ENCODE data around the gene PDE4A.
"Not testable (repeated sequence)": the region's sequence is repeated elsewhere in the genome, so short reads cannot be mapped to it uniquely, and the experiment has no call there.

PDE4A gene

DNA sequence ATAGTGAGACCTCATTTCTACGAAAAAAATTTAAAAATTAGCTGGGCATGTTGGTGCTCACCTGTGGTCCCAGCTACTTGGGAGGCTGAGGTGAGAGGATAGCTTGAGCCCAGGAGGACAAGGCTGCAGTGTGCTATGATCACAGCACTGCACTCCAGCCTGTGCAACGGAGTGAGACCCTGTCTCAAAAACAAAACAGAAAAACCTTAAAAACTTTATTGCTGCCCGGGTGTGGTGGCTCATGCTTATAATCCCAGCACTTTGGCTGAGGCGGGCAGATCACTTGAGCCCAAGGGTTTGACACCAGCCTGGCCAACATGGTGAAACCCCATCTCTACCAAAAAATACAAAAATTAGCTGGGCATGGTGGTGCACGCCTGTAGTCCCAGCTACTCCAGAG lies 9.1 kb upstream of the PDE4A start:
- H3K4me3 ChIP-seq; H3K4me1 ChIP-seq; H3K36me3 ChIP-seq (replicated peaks); in situ Hi-C loops (cut with MboI; ENCODE audit: low sequenced_read_pairs); DNase-seq (ENCODE audit: low spot score in 2 of 2); H3K9me3 ChIP-seq; H3K27me3 ChIP-seq (ENCODE audit: low read depth): not testable (repeated sequence)

DNA sequence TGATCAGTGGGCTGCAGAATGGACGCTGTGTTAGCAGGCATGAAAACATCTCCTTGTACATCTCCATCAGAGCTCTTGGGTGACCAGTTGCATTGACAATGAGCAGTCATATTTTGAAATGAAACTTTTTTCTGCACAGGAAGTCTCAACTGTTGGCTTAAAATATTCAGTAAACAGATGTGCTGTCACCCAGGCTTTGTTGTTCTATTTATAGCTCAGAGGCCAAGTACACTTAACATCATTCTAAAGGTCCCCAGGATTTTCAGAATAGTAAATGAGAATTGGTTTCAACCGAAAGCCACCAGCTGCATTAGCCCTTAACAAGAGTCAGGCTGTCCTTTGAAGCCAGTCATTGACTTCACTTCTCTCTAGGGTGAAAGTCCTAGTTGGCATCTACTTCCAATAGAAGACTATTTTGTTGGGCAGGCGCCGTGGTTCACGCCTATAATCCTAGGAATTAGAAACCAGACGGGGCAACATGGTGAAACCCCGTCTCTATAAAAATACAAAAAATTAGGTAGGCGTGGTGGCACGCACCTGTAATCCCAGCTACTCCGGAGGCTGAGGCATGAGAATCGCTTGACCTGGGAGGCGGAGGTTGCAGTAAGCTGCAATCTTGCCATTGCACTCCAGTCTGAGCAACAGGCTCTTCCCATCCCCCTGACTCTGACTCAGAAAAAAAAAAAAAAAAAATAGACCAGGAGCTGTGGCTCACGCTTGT lies 7.9 kb upstream of the PDE4A start:
- in situ Hi-C loops (cut with MboI; ENCODE audit: low sequenced_read_pairs) = no loop called here
- no peak for DNase-seq (ENCODE audit: low spot score in 2 of 2)
- Histone ChIP-seq H3K9me3 (peaks cover 8% of the 10 kb centered on the region; the same call in 1 of the 2 replicates), H3K27me3 (ENCODE audit: low read depth) (no peaks in the 10 kb centered on the region), H3K4me1 (peaks cover 6% of the 10 kb centered on the region), H3K36me3 (replicated peaks) (no peaks in the 10 kb centered on the region), H3K4me3 (no peak overlapping the region)

DNA sequence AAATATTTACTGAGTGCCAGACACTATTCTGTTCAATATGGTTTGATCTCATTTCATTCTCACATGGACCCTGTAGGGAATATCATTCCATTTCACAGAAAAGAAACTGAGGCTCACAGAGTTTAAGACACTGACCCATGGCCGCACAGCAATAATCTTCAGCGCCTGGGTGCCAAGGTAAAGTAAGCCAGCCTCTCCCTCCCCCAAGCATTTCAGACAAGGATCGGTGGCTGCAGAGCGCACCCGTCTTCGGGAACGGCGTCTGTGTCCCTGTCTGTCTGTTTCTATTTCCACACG lies 4.3 kb upstream of the PDE4A start:
- DNase-seq (ENCODE audit: low spot score in 2 of 2) = no peak
- Histone ChIP-seq H3K4me3 (peak overlapping the region; percentile 46), H3K36me3 (replicated peaks) (no peaks in the 10 kb centered on the region), H3K4me1 (peaks cover 19% of the 10 kb centered on the region), H3K9me3 (peaks cover 8% of the 10 kb centered on the region; the same call in 1 of the 2 replicates), H3K27me3 (ENCODE audit: low read depth) (no peaks in the 10 kb centered on the region)
- in situ Hi-C loops (cut with MboI; ENCODE audit: low sequenced_read_pairs) = no loop called here

DNA sequence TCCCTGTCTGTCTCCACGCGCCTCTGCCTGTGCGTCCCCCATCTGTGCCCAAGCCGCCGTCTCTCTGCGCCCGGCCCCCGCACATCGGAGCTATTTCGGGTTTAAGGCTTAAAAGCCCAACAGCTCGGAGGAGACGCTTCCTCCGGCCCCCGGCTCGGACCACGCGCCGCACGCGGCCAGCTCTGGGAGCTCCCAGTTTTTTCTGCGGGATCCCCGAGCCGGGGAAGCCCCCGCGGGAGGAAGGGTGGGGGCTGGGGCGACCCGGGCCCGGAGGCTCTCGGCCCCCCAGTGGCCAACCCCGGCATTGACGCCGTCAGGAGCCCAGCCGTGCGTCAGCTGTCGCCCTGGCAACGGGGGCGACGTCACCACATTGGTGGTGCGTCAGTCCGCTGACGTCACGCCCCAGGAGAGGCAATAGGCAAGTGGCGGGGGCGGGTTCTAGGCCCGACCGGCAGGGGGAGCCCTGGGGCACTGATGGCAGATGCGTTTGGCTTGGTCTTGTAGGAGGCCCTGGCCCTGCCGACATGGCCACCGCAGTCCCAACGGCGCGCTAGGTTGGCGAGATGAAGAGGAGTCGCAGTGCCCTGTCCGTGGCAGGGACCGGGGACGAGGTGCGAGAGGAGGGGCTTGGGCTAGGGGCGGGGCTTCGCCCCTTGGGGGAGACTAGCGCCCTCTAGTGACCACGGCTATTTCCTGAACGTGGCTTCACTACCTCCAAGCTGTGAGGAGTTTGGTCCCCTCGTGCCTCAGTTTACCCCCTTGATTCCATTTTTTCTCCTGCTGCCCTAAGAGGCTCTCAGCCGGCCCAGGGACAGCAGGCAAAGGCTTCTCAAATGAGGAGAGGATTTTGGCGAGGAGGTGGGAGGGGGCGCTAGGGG lies 3.7 kb upstream of the PDE4A start:
- Histone ChIP-seq H3K36me3 (replicated peaks) (no peaks in the 10 kb centered on the region), H3K4me1 (peaks cover 23% of the 10 kb centered on the region), H3K4me3 (peak overlapping the region; percentile 46), H3K27me3 (ENCODE audit: low read depth) (no peaks in the 10 kb centered on the region), H3K9me3 (peaks cover 8% of the 10 kb centered on the region; the same call in 1 of the 2 replicates)
- in situ Hi-C loops (cut with MboI; ENCODE audit: low sequenced_read_pairs) = no loop called here
- DNase-seq (ENCODE audit: low spot score in 2 of 2) = peak; percentile 65 to 92

DNA sequence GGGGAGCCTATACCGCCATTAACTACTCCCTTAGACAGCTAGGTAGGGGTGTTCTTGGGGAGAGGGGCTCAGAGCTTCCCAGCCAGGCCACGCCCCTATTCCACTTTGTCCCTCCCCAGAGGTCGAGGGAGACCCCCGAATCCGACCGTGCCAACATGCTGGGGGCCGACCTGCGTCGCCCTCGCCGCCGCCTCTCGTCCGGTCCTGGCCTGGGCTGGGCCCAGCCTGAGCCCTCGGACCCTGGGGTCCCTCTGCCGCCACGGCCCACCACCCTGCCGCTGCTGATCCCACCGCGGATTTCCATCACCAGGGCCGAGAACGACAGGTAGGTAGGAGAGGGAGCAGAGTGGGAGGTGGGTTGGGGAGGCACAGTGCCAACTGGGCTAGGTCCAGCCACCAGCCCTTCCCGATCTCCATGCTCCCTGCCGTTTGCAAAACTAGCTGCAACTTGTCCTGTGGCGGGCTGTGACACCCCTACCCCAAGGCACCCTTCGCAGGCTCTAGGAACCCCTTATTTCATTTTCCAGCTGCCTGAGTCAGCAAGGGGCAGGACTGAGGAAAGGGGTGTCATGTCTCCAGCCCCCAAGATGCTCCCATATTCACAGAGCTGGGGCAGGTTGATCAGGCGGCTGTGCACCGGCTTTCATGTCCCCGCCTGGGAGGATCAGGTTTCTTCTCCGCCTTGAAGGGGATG lies 2.6 kb upstream of the PDE4A start:
- Histone ChIP-seq H3K4me1 (peaks cover 26% of the 10 kb centered on the region), H3K36me3 (replicated peaks) (no peaks in the 10 kb centered on the region), H3K27me3 (ENCODE audit: low read depth) (no peaks in the 10 kb centered on the region), H3K4me3 (peak overlapping the region; percentile 60), H3K9me3 (peaks cover 8% of the 10 kb centered on the region; the same call in 1 of the 2 replicates)
- peak in 1 of 2 experiments; percentile 57 for DNase-seq (ENCODE audit: low spot score in 2 of 2)
- in situ Hi-C loops (cut with MboI; ENCODE audit: low sequenced_read_pairs) = no loop called here

DNA sequence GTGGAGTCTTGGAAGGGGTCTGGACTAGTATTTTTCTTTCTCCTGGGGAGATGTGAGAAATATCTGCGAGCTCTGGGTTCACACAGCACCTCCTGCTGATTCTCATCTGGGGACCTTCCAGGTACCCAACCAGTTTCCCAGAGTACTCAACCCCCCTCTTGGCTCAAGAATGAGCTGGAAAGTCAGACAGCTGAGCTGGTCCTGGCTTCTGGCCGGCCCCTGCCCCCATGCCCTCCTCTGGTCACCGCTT lies 2.2 kb upstream of the PDE4A start:
- H3K27me3 ChIP-seq (ENCODE audit: low read depth) = no peaks in the 10 kb centered on the region
- H3K9me3 ChIP-seq = peaks cover 8% of the 10 kb centered on the region; the same call in 1 of the 2 replicates
- DNase-seq (ENCODE audit: low spot score in 2 of 2) = peak in 1 of 2 experiments; percentile 14
- H3K36me3 ChIP-seq (replicated peaks) = no peaks in the 10 kb centered on the region
- peak overlapping the region; percentile 60 for H3K4me3 ChIP-seq
- in situ Hi-C loops (cut with MboI; ENCODE audit: low sequenced_read_pairs) = no loop called here
- H3K4me1 ChIP-seq = peaks cover 26% of the 10 kb centered on the region

DNA sequence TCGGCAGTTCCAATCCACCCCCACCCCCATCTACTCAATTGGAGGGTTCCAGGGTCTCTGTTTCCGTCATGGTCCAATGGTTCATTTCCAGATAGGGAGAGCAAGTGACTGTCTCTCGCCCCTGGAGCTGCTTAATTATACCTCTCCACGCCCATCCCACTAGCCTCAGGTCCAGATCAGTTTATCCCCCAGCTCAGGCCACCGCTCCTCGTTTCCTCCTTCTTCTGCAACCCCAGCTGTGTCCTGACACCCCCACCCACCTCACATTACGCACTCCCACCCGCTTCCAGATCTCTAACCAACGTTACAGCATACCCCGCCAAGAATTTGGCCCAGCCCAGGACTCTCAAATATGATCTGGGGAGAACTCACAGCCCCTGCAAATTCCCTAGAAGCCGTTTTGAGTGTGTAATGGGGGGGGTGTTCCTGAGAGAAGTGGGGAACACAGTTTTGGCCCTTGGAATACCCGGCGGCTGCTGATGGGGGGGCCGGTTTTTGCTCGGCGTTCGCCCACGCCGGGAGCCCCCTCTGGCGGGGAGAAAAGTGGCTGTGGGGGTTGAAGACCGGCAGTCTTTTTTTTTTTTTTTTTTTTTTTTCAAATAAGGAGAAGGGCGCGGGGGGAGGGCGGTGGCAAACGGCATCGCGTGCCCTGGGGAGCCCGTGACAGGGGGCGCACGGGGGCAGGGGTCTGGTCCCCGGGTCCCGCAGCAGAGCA lies 1.7 kb upstream of the PDE4A start:
- DNase-seq (ENCODE audit: low spot score in 2 of 2) = peak; percentile 18 to 53
- in situ Hi-C loops (cut with MboI; ENCODE audit: low sequenced_read_pairs) = no loop called here
- peak overlapping the region; percentile 60 for H3K4me3 ChIP-seq
- H3K27me3 ChIP-seq (ENCODE audit: low read depth) = no peaks in the 10 kb centered on the region
- peaks cover 27% of the 10 kb centered on the region for H3K4me1 ChIP-seq
- no peaks in the 10 kb centered on the region for H3K36me3 ChIP-seq (replicated peaks)
- H3K9me3 ChIP-seq = peaks cover 8% of the 10 kb centered on the region; the same call in 1 of the 2 replicates

DNA sequence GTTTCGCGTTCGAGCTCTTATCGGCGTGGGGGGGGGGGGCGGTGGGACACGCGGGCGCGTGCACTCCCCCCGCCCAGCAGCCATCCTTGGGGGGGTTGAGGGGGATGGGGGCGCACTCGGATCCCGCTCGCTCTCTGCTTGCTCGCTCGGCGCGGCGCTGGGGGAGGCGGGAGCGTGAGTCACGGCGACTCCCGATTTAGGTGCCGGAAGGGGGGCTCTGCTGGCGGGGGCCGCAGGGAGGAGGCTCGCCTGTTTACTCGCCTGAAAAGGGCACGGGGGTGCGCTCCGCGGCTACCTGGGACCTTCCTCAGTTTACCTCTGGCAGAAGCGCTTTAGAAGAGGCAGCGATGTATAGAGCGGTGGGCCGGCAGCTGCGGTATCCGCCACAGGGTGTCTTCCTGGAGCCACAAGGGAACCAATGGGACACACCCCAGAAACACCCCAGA lies 1.1 kb upstream of the PDE4A start:
- H3K27me3 ChIP-seq (ENCODE audit: low read depth) = no peaks in the 10 kb centered on the region
- no peaks in the 10 kb centered on the region for H3K36me3 ChIP-seq (replicated peaks)
- H3K4me3 ChIP-seq = peak overlapping the region; percentile 60
- DNase-seq (ENCODE audit: low spot score in 2 of 2) = peak in 1 of 2 experiments; percentile 47
- H3K4me1 ChIP-seq = peaks cover 32% of the 10 kb centered on the region
- peaks cover 6% of the 10 kb centered on the region; the same call in 1 of the 2 replicates for H3K9me3 ChIP-seq
- in situ Hi-C loops (cut with MboI; ENCODE audit: low sequenced_read_pairs) = no loop called here

DNA sequence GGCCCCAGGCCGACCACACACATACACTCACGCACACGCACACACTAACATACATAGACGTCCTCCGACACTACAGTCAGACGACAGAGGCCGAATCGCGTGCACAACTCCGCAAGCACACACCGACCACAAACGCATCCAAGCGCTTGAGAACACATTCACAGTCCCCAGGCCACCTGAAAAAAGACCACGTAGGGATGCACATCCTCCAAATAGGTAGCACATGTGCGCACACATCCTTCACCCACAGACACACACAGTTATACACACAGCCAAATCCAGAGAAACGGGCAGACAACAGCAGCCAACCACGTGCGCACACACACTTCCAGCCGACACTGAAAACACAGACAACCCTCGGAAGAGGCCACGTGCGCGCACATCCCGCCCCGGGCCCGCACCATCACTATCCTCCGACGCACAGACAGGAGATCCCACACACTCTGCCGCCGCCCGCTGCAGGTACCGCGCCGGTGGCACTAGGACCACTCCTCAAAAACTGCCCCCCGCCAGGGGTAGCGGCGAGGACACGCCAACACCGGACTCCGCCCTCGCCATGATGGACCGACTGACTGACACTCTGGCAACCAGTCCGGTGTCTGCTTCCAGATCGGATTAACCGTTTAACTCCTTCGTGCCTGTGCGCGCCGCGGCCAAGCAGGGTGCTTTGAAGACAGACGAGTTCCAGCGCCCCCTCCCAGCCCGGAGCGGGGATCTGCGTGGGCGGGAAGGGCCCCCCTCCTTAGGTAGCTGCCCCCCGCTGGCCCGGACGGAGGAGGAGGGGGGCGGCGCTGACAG lies 493 bp upstream of the PDE4A start:
- no peaks in the 10 kb centered on the region for H3K27me3 ChIP-seq (ENCODE audit: low read depth)
- peak; percentile 88 to 96 for DNase-seq (ENCODE audit: low spot score in 2 of 2)
- H3K9me3 ChIP-seq = no peaks in the 10 kb centered on the region; the same call in 1 of the 2 replicates
- no peaks in the 10 kb centered on the region for H3K36me3 ChIP-seq (replicated peaks)
- in situ Hi-C loops (cut with MboI; ENCODE audit: low sequenced_read_pairs) = no loop called here
- peaks cover 32% of the 10 kb centered on the region for H3K4me1 ChIP-seq
- H3K4me3 ChIP-seq = peak overlapping the region; percentile 60

DNA sequence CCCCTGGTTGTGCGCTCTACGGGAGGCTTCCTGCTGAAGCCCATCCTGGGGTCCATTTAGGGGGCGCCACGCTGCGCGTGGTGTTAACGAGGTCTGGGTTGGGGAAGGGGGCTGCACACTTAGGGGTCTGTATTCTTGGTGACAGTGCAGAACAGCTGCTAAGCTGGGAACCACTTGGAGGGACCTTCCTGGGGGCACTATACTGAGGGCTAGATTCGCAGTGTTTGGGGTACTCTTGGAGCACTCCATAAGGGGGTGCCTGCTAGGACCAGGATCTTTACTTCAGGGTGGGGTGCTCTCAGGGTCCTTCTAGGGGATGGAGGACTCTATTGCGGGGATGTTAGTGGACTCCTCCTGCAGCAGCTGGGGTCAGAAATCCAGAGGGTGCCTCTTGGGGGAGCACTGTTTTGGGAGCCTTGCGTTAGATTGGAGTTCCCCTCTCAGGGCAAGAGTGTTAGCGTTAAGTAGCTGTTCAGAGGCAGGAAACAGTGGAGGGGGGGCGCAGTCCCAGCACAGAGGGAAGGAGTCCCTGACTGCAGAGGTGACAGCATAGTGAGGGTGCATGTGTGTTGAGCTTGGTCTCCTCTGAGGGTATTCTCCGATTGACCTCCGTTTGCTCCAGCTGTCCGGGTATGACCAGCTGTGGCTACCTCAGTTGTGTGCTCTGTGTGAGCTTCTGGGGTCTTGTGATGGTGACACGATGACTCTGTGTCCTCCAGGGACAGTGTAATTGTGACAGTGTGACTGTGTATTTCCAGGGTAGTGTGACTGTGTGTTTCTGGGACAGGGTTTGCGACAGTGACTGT lies 1.1 kb downstream of the PDE4A start:
- DNase-seq (ENCODE audit: low spot score in 2 of 2) = no peak
- H3K27me3 ChIP-seq (ENCODE audit: low read depth) = no peaks in the 10 kb centered on the region

DNA sequence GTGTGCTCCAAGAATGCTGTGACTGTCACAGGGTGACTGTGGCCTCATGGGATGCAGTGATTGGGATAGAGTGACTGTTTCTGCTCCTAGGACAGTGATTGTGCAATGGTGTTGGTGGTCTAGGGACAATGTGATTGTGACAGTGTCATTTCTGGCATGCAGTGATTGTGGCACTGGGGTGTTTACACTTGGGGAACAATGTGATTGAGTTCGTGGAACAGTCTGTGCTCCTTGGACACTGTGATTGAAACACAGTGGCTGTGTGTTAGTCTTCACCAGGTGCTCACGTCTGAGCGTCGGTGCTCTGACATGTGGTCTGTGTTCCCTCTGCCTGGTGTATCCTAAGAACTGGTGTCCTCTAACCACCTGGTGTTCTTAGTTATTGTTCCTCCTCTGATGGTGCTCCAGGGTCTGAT lies 1.7 kb downstream of the PDE4A start:
- no peaks in the 10 kb centered on the region; the same call in 1 of the 2 replicates for H3K9me3 ChIP-seq
- no peak for DNase-seq (ENCODE audit: low spot score in 2 of 2)
- in situ Hi-C loops (cut with MboI; ENCODE audit: low sequenced_read_pairs) = no loop called here
- peaks cover 28% of the 10 kb centered on the region for H3K4me1 ChIP-seq
- H3K36me3 ChIP-seq (replicated peaks) = no peaks in the 10 kb centered on the region
- H3K4me3 ChIP-seq = peak overlapping the region; percentile 60
- no peaks in the 10 kb centered on the region for H3K27me3 ChIP-seq (ENCODE audit: low read depth)

More for the DNA sequence above, 1.1 kb downstream of the PDE4A start:
- in situ Hi-C loops (cut with MboI; ENCODE audit: low sequenced_read_pairs) = no loop called here
- Histone ChIP-seq H3K4me1 (peaks cover 28% of the 10 kb centered on the region), H3K36me3 (replicated peaks) (no peaks in the 10 kb centered on the region), H3K9me3 (no peaks in the 10 kb centered on the region; the same call in 1 of the 2 replicates), H3K4me3 (peak overlapping the region; percentile 60)

DNA sequence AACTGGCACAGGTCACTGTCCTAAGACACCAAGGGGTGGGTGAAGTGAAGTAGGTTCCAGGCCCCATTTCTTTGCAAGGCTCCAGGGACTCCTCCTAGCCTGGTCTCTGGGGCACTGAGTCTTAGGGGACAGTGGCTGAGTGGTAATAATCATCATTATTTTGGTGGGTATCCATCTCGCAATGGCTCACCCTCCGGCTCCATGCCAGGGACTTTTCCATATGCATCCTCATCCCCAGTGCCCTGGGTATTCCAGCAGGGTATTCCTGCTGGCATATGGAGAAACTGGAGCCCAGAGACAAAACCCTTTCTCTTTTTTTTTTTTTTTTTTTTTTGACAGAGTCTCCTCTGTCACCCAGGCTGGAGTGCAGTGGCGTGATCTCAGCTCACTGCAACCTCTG lies 2.5 kb downstream of the PDE4A start:
- DNase-seq (ENCODE audit: low spot score in 2 of 2) = no peak

More for the DNA sequence above, 2.5 kb downstream of the PDE4A start:
- Histone ChIP-seq H3K4me3 (no peak overlapping the region), H3K27me3 (ENCODE audit: low read depth) (no peaks in the 10 kb centered on the region), H3K36me3 (replicated peaks) (no peaks in the 10 kb centered on the region), H3K9me3 (no peaks in the 10 kb centered on the region), H3K4me1 (peaks cover 22% of the 10 kb centered on the region)
- in situ Hi-C loops (cut with MboI; ENCODE audit: low sequenced_read_pairs) = no loop called here

Measured in HAP-1 (cell line).